ENCODE results near the gene VRK2.

DNA sequence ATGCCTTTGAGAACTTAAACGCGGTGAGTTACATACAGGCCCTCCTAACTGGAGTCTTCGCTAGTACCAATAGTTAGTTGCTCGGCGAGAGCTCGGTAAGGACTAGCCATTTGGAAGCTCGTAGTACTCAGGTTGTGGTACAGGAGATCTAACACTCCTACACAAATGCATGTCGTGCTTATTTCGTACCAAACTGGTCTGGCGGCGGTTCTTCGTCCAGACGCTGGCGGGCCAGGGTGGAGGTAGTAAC is 346 bp upstream of the VRK2 start:
- TF ChIP-seq, protein P1, sequence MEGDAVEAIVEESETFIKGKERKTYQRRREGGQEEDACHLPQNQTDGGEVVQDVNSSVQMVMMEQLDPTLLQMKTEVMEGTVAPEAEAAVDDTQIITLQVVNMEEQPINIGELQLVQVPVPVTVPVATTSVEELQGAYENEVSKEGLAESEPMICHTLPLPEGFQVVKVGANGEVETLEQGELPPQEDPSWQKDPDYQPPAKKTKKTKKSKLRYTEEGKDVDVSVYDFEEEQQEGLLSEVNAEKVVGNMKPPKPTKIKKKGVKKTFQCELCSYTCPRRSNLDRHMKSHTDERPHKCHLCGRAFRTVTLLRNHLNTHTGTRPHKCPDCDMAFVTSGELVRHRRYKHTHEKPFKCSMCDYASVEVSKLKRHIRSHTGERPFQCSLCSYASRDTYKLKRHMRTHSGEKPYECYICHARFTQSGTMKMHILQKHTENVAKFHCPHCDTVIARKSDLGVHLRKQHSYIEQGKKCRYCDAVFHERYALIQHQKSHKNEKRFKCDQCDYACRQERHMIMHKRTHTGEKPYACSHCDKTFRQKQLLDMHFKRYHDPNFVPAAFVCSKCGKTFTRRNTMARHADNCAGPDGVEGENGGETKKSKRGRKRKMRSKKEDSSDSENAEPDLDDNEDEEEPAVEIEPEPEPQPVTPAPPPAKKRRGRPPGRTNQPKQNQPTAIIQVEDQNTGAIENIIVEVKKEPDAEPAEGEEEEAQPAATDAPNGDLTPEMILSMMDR (conservative IDR thresholded peaks at IDR 0.05; ENCODE audit: low read length): no peak
- TF ChIP-seq EZH2phosphoT487 (IDR thresholded peaks at IDR 0.05; ENCODE audit: borderline replicate concordance, low read depth, low read length): no peak

Data from OCI-LY7 (cell line).